GM06990 (cell line): ENCODE results near the gene ING2.

Source experiments
- DNase-seq: peaks from one replicate; pipeline ENCODE4 v3.0.0-alpha.2; 2011; ENCODE audit not compliant: insufficient read length; ENCODE audit errors: extremely low read depth
- H3K27me3 ChIP-seq: replicated peaks from 2 replicates; pipeline ENCODE4 v1.6.0; 2011; ENCODE audit warnings: low read length; ENCODE audit not compliant: control insufficient read depth, insufficient read depth
- H3K36me3 ChIP-seq: 2 replicates; pipeline ENCODE4 v1.5.1; 2011; ENCODE audit warnings: low read length; ENCODE audit not compliant: control insufficient read depth, insufficient read depth
- H3K4me3 ChIP-seq: replicated peaks from 2 replicates; pipeline ENCODE4 v1.5.1; 2011; ENCODE audit warnings: low read depth, mild to moderate bottlenecking, control low read depth, low read length
- CTCF ChIP-seq: IDR thresholded peaks from 2 replicates; pipeline ENCODE4 v1.5.1; 2011; ENCODE audit warnings: low read length, control low read depth, mild to moderate bottlenecking, inconsistent platforms; ENCODE audit not compliant: insufficient read depth, poor library complexity, severe bottlenecking

Gene ING2

GRCh38 chr4:183533698-183534097 lies 28.8 kb downstream of the ING2 start:
- no peaks in the 10 kb centered on the region for H3K27me3 ChIP-seq
- H3K36me3 ChIP-seq: no peaks in the 10 kb centered on the region
- TF ChIP-seq CTCF: no peak
- DNase-seq: no peak
- H3K4me3 ChIP-seq: no peak overlapping the region

- no peak for DNase-seq
- Histone ChIP-seq H3K4me3 (no peak overlapping the region), H3K36me3 (no peaks in the 10 kb centered on the region), H3K27me3 (no peaks in the 10 kb centered on the region)
- TF ChIP-seq CTCF: no peak
Measured at GRCh38 chr4:183540410-183541009, 35.7 kb downstream of the ING2 start.

GRCh38 chr4:183541010-183541751 lies 36.3 kb downstream of the ING2 start:
- H3K4me3 ChIP-seq: no peak overlapping the region
- no peaks in the 10 kb centered on the region for H3K27me3 ChIP-seq
- no peak for DNase-seq
- TF ChIP-seq CTCF: no peak
- no peaks in the 10 kb centered on the region for H3K36me3 ChIP-seq

- no peak overlapping the region for H3K4me3 ChIP-seq
- no peaks in the 10 kb centered on the region for H3K36me3 ChIP-seq
- DNase-seq: no peak
- no peak for TF ChIP-seq CTCF
- no peaks in the 10 kb centered on the region for H3K27me3 ChIP-seq
Measured at GRCh38 chr4:183541752-183542040, 36.8 kb downstream of the ING2 start.

- no peak for DNase-seq
- Histone ChIP-seq H3K27me3 (no peaks in the 10 kb centered on the region), H3K36me3 (no peaks in the 10 kb centered on the region), H3K4me3 (no peak overlapping the region)
- no peak for TF ChIP-seq CTCF
Measured at GRCh38 chr4:183543435-183543834, 38.6 kb downstream of the ING2 start.

- no peaks in the 10 kb centered on the region for H3K27me3 ChIP-seq
Measured at GRCh38 chr4:183544109-183544508, 39.3 kb downstream of the ING2 start.

More at GRCh38 chr4:183544109-183544508, 39.3 kb downstream of the ING2 start:
- H3K4me3 ChIP-seq: no peak overlapping the region
- no peak for DNase-seq
- H3K36me3 ChIP-seq: no peaks in the 10 kb centered on the region
- TF ChIP-seq CTCF: no peak
